Sigmoid colon (tissue), 4 donors: Measurements from ENCODE around the gene ELOVL7.

Experiments used
- CTCF ChIP-seq, 4 experiments: fragments of 450-650 bp in 3 of 4; fragments of 200-600 bp in 1 of 4; IDR thresholded peaks; one replicate each; pipeline ENCODE4 v1.5.1; 2016 to 2019; ENCODE audit warnings: antibody characterized with exemption in 4 of 4, mild to moderate bottlenecking in 3 of 4, moderate library complexity in 2 of 4
- EP300 ChIP-seq, 4 donors: sonication (generic); formaldehyde crosslinking; IDR thresholded peaks; one replicate each; pipeline ENCODE4 v1.6.1; 2017; ENCODE audit warnings: antibody characterized with exemption in 4 of 4
- POLR2A ChIP-seq, 2 donors: fragments of 450-650 bp; IDR thresholded peaks; one replicate each; pipeline ENCODE4 v1.6.1; 2016; ENCODE audit warnings: antibody characterized with exemption in 2 of 2, mild to moderate bottlenecking in 2 of 2, moderate library complexity in 2 of 2
- POLR2AphosphoS5 ChIP-seq, 4 donors: sonication (generic); formaldehyde crosslinking; IDR thresholded peaks; one replicate each; pipeline ENCODE4 v1.6.1; 2017; ENCODE audit warnings: antibody characterized with exemption in 4 of 4

- TF ChIP-seq POLR2A (IDR thresholded peaks at IDR 0.05) (no peak), CTCF (IDR thresholded peaks at IDR 0.05) (no peak), POLR2AphosphoS5 (IDR thresholded peaks at IDR 0.05) (no peak), EP300 (IDR thresholded peaks at IDR 0.05) (no peak)
Observed at GRCh38 chr5:60846298-60846697, 2.2 kb upstream of the ELOVL7 start.
